GM19455 (cell line): ENCODE data around the gene THOC3.
A peak's percentile ranks its signal among the peaks of the same experiment; 100 is the strongest.
"Not testable (repeated sequence)": the region's sequence is repeated elsewhere in the genome, so short reads cannot be mapped to it uniquely, and the experiment has no call there.

Source experiments
- ATAC-seq: cut with Tn5 transposase; IDR thresholded peaks from one replicate; pipeline ENCODE4 v1.9.1; 2021; ENCODE audit not compliant: unreplicated experiment

THOC3 gene

GRCh38 chr5:175967471-175968372 lies at the start of gene THOC3:
Gene THOC3, minus strand, starts transcription at chr5:175968315. Its CDS starts 107 bp downstream, at chr5:175968208.
- peak; percentile 98 for ATAC-seq

- not testable (repeated sequence) for ATAC-seq
These were observed 49.2 kb upstream of the THOC3 start for GRCh38 chr5:176017324-176017723.

DNA sequence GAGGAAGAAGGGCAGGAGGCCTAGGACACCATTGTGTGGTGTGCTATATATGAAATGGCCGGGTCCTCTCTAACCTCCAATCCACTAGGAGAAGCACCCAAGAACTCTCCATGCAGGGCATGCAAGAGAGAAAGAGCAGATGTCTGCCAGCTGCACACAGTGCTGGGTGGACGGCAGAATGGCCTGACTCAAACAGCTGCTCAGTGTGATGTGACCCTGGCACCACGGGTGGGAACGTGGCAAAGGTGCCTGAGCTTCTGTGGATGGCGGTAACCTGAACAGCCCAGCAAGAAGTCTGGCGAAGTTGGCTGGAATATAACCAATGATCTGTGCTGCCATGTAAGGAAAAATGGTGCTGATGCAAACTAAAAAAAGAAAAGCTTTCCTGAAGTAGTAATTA lies 46.2 kb upstream of the THOC3 start:
- ATAC-seq: not testable (repeated sequence)

- ATAC-seq: not testable (repeated sequence)
These were observed 43.0 kb upstream of the THOC3 start for GRCh38 chr5:176011088-176011487.

DNA sequence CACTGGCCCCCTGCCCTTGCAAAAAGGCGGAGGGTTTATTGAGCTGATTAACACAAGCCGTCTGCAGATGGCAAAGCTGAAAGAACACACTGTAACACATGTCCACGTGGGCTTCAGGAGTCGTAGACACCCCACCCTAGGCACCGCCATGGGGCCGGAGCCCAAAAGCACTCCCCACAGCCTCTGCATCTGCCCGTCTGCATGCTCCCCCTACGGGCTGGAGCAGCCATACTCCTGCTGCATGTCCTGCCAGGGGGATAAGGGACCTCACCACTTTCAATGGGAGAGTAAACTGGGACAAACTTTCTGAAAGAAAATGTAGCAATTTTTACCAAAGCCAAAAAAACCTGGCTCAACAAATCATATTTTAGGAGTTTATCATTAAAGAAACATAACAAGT lies 42.1 kb upstream of the THOC3 start:
- not testable (repeated sequence) for ATAC-seq

- not testable (repeated sequence) for ATAC-seq
These were observed 39.1 kb upstream of the THOC3 start for GRCh38 chr5:176007220-176007619.

DNA sequence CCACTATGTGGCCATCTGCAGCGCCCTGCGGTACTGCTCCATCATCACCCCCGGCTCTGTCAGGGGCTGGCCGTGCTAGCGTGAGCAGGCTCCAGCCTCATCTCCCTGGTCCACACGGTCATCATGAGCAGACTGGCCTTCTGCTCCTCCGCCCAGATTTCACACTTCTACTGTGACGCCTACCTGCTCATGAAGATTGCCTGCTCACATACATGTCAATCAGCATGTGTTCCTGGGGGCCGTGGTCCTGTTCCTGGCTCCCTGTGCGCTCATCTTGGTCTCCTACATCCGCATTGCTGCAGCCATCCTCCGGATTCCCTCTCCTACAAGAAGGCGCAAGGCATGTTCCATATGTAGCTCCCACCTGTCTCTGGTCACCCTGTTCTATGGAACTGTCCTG lies 38.7 kb upstream of the THOC3 start:
- not testable (repeated sequence) for ATAC-seq

DNA sequence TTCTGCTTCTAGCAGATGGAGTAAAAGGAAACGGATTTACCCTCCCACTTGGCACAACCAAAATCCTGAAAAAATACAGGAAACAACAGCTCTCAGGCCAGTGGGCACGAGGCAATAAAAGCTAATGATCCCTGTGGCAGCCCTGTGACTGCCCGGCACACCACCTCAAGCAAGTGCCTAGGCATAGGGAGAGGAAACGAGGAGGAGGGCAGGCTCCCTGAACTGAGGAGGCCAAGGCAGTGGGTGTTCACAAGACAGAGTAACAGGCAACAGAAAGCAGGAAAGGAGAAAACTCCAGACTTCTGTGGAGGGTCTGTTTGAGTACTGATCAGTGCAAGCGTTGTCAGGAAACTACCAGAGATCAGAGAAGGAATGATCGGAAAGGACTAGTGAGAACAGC lies 29.9 kb upstream of the THOC3 start:
- ATAC-seq: not testable (repeated sequence)

DNA sequence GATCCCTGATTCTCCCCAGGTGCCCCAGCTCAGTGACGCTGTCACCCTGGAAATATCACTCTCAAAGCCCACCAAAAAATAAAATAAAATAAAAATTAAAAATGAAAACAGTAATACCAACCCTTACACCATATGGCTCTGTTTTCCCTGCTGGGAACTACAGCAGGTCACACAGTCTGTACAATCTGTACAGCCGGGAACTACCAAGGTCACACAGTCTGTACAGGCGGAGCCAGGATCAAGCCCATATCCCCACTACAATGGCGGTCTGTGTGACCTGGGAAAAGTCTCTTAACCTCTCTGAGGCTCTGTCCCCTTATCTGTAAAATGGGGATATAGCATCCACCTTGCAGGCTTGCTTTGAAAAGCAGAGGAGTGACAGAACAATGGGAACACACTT lies 29.4 kb upstream of the THOC3 start:
- ATAC-seq: not testable (repeated sequence)

- ATAC-seq: not testable (repeated sequence)
These were observed 28.7 kb upstream of the THOC3 start for GRCh38 chr5:175996791-175997190.

- ATAC-seq: not testable (repeated sequence)
These were observed 27.4 kb upstream of the THOC3 start for GRCh38 chr5:175995506-175995905.

DNA sequence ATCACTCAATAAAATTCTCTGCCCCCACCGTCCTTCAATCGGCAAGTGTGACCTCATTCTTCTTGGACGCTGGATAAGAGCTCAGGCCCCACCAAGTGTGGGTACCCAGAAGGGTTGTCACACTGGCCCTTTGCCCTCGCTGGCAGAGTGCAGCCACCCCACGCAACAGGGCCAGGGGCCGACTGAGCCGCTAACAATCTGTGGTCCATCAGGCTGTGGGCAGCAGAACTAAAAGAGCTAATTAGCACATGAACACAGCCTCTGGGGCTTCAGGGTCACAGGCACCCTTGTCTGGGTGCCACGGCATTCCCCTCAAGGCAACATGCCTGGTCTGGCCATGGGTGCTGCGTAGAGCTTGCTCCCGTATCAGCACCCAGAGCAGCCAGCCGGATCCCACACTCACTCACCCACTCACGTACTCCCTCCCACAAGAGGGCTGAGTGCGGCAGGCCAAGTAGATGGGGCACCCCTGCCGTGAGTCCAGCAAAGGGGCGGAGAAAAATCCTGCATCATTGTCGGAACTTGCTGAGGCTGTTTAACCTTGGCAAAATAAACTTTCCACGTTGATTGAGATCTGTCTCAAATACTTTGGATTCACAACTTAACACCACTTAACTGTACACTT lies 11.4 kb upstream of the THOC3 start:
- ATAC-seq: not testable (repeated sequence)

GRCh38 chr5:175968381-175968780 lies 266 bp upstream of the THOC3 start:
- ATAC-seq: peak; percentile 44

GRCh38 chr5:175962329-175962728 lies 5.8 kb downstream of the THOC3 start:
- ATAC-seq: not testable (repeated sequence)

DNA sequence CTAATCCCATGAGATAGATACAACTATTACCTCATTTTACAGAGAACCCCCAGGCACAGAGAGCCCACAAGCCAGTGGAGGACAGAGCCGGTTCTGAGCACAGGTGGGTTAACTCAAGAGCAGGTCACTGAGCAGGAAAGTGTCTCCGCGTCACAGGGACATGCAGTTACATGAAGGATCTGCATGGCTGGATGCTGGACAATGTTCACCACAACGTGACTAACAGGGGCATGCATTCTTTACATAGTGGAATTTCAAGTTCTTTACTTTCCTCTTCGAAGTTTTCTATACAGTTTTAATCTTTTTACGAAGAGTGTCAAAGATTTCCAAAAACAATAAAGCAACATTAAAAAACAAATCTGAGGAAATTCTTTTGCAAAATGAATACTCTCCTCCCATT lies 7.9 kb downstream of the THOC3 start:
- not testable (repeated sequence) for ATAC-seq

GRCh38 chr5:175958515-175958914 lies 9.6 kb downstream of the THOC3 start:
- not testable (repeated sequence) for ATAC-seq

DNA sequence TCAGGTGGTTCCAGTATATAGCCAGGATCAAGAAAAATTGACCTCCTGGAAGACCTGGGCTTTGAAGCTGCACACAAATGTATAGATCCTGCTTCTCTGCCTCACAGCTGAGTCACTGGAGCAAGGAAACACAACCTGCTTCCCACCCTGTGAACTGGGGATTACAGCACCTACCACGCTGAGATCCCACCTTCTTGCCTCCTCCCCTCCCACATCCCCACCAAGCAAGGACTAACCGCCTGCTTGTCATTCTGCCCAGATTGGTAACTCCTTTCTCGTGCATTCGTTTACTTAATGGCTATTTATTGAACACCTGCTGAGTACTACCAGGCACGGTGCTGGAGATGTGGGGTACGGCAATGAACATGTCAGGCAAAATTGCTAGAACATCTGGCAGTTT lies 14.0 kb downstream of the THOC3 start:
- ATAC-seq: not testable (repeated sequence)

DNA sequence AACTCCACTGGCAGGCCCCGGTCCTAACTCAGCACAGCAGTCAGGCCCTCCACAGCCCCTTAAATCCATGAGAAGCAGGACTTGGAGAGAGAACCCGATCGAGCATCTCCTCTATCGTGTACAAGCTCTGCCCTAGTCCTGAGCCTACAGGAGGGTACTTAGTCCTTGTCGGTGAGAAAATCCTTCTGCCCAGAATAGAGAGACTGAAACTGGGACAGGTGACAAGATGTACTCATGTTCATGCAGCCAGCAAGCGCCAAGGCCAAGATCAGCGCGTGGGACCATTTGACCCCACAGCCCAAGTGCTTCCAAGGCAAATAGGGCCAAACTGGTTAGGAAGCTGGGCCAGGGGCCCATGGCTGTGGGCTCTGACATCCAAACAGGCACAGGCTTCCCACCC lies 15.3 kb downstream of the THOC3 start:
- ATAC-seq: not testable (repeated sequence)

GRCh38 chr5:175951339-175951969 lies 16.7 kb downstream of the THOC3 start:
- ATAC-seq: not testable (repeated sequence)

DNA sequence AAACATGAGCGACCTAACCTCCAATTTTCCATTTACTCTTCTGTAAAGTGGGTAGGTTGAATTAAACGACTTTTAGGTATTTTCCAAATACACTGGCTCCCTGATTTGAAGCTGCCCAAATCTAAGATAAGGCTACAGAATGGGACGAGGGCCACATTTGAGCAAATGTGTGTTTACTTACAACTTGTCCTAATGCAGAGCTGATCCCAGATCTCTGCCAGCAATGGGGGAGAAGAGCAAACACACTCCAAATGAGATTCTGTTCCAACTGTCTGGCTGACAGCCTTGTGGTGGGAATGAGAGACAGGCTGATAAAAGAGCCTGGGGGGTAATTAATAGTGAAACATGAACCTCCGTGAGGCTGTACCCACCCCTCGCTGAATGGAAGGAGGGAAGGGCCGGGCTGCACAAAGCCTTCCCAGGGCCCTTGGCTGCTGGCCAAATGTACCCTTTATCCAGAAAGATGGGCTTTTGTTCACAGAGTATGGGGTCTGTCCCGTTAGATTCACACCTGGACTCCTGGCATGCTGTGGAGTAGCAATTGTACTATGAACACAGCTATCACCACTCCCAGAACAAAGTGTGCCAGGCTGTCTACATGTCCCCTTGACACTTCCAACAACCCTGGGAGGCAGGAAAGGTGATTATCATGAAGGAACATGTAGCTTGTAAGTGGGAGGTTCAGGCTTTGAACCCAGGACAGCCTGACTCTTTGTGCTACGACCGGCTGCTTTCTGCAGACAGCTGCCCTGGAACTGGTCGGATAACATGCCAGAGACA lies 19.6 kb downstream of the THOC3 start:
- not testable (repeated sequence) for ATAC-seq

GRCh38 chr5:175943253-175943652 lies 24.9 kb downstream of the THOC3 start:
- ATAC-seq: not testable (repeated sequence)
